Mesenchymal stem cell (in vitro differentiated cells and primary cell): ENCODE measurements around the gene ZMAT5.

ENCODE experiments used
- DNase-seq: peaks from one replicate; pipeline ENCODE4 v3.0.0-alpha.2; 2013
- H2AFZ ChIP-seq: one replicate; pipeline ENCODE4 v1.6.1; 2013; ENCODE audit warnings: low read depth, mild to moderate bottlenecking, control low read depth, inconsistent platforms, low read length, moderate library complexity
- H2AK5ac ChIP-seq: 2 replicates; pipeline ENCODE4 v1.6.1; 2013; ENCODE audit warnings: low read length, moderate library complexity, mild to moderate bottlenecking, inconsistent platforms; ENCODE audit not compliant: severe bottlenecking
- H2BK120ac ChIP-seq: one replicate; pipeline ENCODE4 v1.6.1; 2013; ENCODE audit warnings: low read depth, mild to moderate bottlenecking, inconsistent platforms, low read length, moderate library complexity
- H2BK12ac ChIP-seq, 2 experiments: one replicate each; pipeline ENCODE4 v1.6.1; 2013; ENCODE audit warnings: inconsistent platforms in 2 of 2, low read length in 2 of 2, mild to moderate bottlenecking in 2 of 2, moderate library complexity in 2 of 2, control low read depth in 1 of 2
- H2BK15ac ChIP-seq: one replicate; pipeline ENCODE4 v1.6.1; 2013; ENCODE audit warnings: mild to moderate bottlenecking, low read depth, inconsistent platforms; ENCODE audit not compliant: poor library complexity, severe bottlenecking
- H2BK5ac ChIP-seq: 2 replicates; pipeline ENCODE4 v1.6.1; 2013; ENCODE audit warnings: low read depth, mild to moderate bottlenecking, low read length, control low read depth, inconsistent platforms; ENCODE audit not compliant: poor library complexity, severe bottlenecking
- H3K14ac ChIP-seq, 2 experiments: one replicate each; pipeline ENCODE4 v1.6.1; 2013; ENCODE audit warnings: inconsistent platforms in 2 of 2, low read length in 2 of 2, control low read depth in 1 of 2, mild to moderate bottlenecking in 1 of 2, moderate library complexity in 1 of 2
- H3K18ac ChIP-seq, 2 experiments: one replicate each; pipeline ENCODE4 v1.6.1; 2013; ENCODE audit warnings: inconsistent platforms in 2 of 2, low read length in 2 of 2, control low read depth in 1 of 2, low read depth in 1 of 2, mild to moderate bottlenecking in 1 of 2
- H3K23ac ChIP-seq, 2 experiments: one replicate each; pipeline ENCODE4 v1.6.1; 2013; ENCODE audit warnings: inconsistent platforms in 2 of 2, low read length in 2 of 2, mild to moderate bottlenecking in 2 of 2, moderate library complexity in 2 of 2, control low read depth in 1 of 2
- H3K27ac ChIP-seq: 2 replicates; pipeline ENCODE4 v1.5.1; 2013; ENCODE audit warnings: mild to moderate bottlenecking, moderate library complexity, low read length, control low read depth, inconsistent platforms; ENCODE audit not compliant: poor library complexity, severe bottlenecking
- H3K27me3 ChIP-seq, 2 experiments: 2 replicates each; pipeline versions ENCODE4 v1.6.1 to v1.7.0; 2013; ENCODE audit warnings: low read length in 2 of 2, mild to moderate bottlenecking in 2 of 2, moderate library complexity in 2 of 2, control low read depth in 1 of 2, inconsistent platforms in 1 of 2; ENCODE audit not compliant: control insufficient read depth in 1 of 2, insufficient read depth in 1 of 2
- H3K36me3 ChIP-seq, 2 experiments: 2 replicates each; pipeline versions ENCODE4 v1.6.1 to v1.7.0; 2013; ENCODE audit warnings: low read length in 2 of 2, control low read depth in 1 of 2, inconsistent platforms in 1 of 2, low read depth in 1 of 2, mild to moderate bottlenecking in 1 of 2; ENCODE audit not compliant: insufficient read depth in 2 of 2, control insufficient read depth in 1 of 2
- H3K4ac ChIP-seq, 2 experiments: one replicate each; pipeline ENCODE4 v1.6.1; 2013; ENCODE audit warnings: inconsistent platforms in 2 of 2, low read length in 2 of 2, mild to moderate bottlenecking in 2 of 2, moderate library complexity in 2 of 2, control low read depth in 1 of 2, low read depth in 1 of 2
- H3K4me1 ChIP-seq: 2 replicates; pipeline ENCODE4 v1.6.1; 2013; ENCODE audit warnings: low read depth, low read length, control low read depth; ENCODE audit not compliant: control insufficient read depth, insufficient read depth
- H3K4me2 ChIP-seq: 2 replicates; pipeline ENCODE4 v1.6.1; 2013; ENCODE audit warnings: low read length, mild to moderate bottlenecking, inconsistent platforms; ENCODE audit not compliant: poor library complexity, severe bottlenecking
- H3K4me3 ChIP-seq, 2 experiments: 2 replicates each; pipeline versions ENCODE4 v1.5.1 to v1.7.0; 2013; ENCODE audit warnings: low read length in 2 of 2, mild to moderate bottlenecking in 2 of 2, control low read depth in 1 of 2, low read depth in 1 of 2; ENCODE audit not compliant: insufficient read depth in 1 of 2
- H3K79me1 ChIP-seq: replicated peaks from 2 replicates; pipeline ENCODE4 v1.6.1; 2013; ENCODE audit warnings: mild to moderate bottlenecking, control low read depth, low read length, inconsistent platforms; ENCODE audit not compliant: poor library complexity, severe bottlenecking
- H3K9ac ChIP-seq: 2 replicates; pipeline ENCODE4 v1.7.0; 2013; ENCODE audit warnings: mild to moderate bottlenecking, low read length, moderate library complexity
- H3K9me3 ChIP-seq: 2 replicates; pipeline ENCODE4 v1.7.0; 2013; ENCODE audit warnings: mild to moderate bottlenecking, low read length; ENCODE audit not compliant: control insufficient read depth
- H4K8ac ChIP-seq: one replicate; pipeline ENCODE4 v1.6.1; 2013; ENCODE audit warnings: inconsistent platforms, mild to moderate bottlenecking, low read length, moderate library complexity
- H4K91ac ChIP-seq: one replicate; pipeline ENCODE4 v1.6.1; 2013; ENCODE audit warnings: mild to moderate bottlenecking, low read length, inconsistent platforms
- WGBS: methylation state at CpG from one replicate; pipeline ENCODE4 v1.1.7; 2013; ENCODE audit warnings: mixed read lengths; 5-methylcytosine and 5-hydroxymethylcytosine counted together

The ZMAT5 gene

GRCh38 chr22:29798318-29798717 is 31.5 kb upstream of the ZMAT5 start:
- H2BK12ac ChIP-seq: peak overlapping the region; percentile 100
- peak overlapping the region; percentile 98 for H4K91ac ChIP-seq
- H3K36me3 ChIP-seq: peaks cover 57 to 70% of the 10 kb centered on the region in 2 experiments
- no peaks in the 10 kb centered on the region for H3K9me3 ChIP-seq
- H2BK120ac ChIP-seq: peak overlapping the region; percentile 100
- H2AFZ ChIP-seq: no peak overlapping the region
- H3K4me1 ChIP-seq: peaks cover 13% of the 10 kb centered on the region
- H4K8ac ChIP-seq: peak overlapping the region; percentile 78
- H2BK15ac ChIP-seq: peak overlapping the region; percentile 44
- WGBS: 39% methylated on average over 6 of the region's 6 CpGs
- peak overlapping the region; percentile 13 to 100 for H3K4ac ChIP-seq
- H2BK5ac ChIP-seq: no peak overlapping the region
- peak overlapping the region in 1 of 2 experiments; percentile 84 for H3K23ac ChIP-seq
- peak overlapping the region; percentile 91 to 100 for H3K18ac ChIP-seq
- H3K4me3 ChIP-seq: peak overlapping the region in 1 of 2 experiments; percentile 21
- peak overlapping the region; percentile 71 for H2AK5ac ChIP-seq
- no peak overlapping the region for H3K27ac ChIP-seq
- peak overlapping the region in 1 of 2 experiments; percentile 61 for H3K14ac ChIP-seq
- H3K4me2 ChIP-seq: no peak overlapping the region
- H3K79me1 ChIP-seq: peaks cover 5% of the 10 kb centered on the region
- DNase-seq: peak; percentile 59
- H3K27me3 ChIP-seq: no peaks in the 10 kb centered on the region
- H3K9ac ChIP-seq: peak overlapping the region; percentile 58

- peaks cover 62 to 78% of the 10 kb centered on the region in 2 experiments for H3K36me3 ChIP-seq
- no peak overlapping the region for H3K4ac ChIP-seq
- DNase-seq: no peak
- H4K91ac ChIP-seq: no peak overlapping the region
- no peak overlapping the region for H2BK5ac ChIP-seq
- 95% methylated on average over 2 of the region's 3 CpGs for WGBS
- H3K9me3 ChIP-seq: no peaks in the 10 kb centered on the region
- no peak overlapping the region for H3K14ac ChIP-seq
- peaks cover 5% of the 10 kb centered on the region for H3K79me1 ChIP-seq
- H2AK5ac ChIP-seq: no peak overlapping the region
- no peak overlapping the region for H2BK15ac ChIP-seq
- no peak overlapping the region for H2AFZ ChIP-seq
- H2BK120ac ChIP-seq: no peak overlapping the region
- H3K27ac ChIP-seq: no peak overlapping the region
- no peak overlapping the region for H3K4me2 ChIP-seq
- no peaks in the 10 kb centered on the region for H3K27me3 ChIP-seq
- peaks cover 15% of the 10 kb centered on the region for H3K4me1 ChIP-seq
- H3K9ac ChIP-seq: no peak overlapping the region
- no peak overlapping the region for H3K4me3 ChIP-seq
- peak overlapping the region; percentile 15 for H4K8ac ChIP-seq
- peak overlapping the region in 1 of 2 experiments; percentile 59 for H2BK12ac ChIP-seq
- no peak overlapping the region for H3K18ac ChIP-seq
- no peak overlapping the region for H3K23ac ChIP-seq
These were observed 30.5 kb upstream of the ZMAT5 start for GRCh38 chr22:29797351-29797750.

GRCh38 chr22:29795663-29796062 is 28.9 kb upstream of the ZMAT5 start:
- Histone ChIP-seq H3K9ac (no peak overlapping the region), H3K79me1 (peaks cover 5% of the 10 kb centered on the region), H2BK5ac (no peak overlapping the region), H3K14ac (no peak overlapping the region), H3K4me2 (no peak overlapping the region), H3K9me3 (no peaks in the 10 kb centered on the region), H3K36me3 (peaks cover 62 to 78% of the 10 kb centered on the region in 2 experiments), H4K91ac (no peak overlapping the region), H3K18ac (no peak overlapping the region), H3K23ac (no peak overlapping the region), H3K27me3 (no peaks in the 10 kb centered on the region), H3K4me3 (no peak overlapping the region), H2BK120ac (no peak overlapping the region), H2AFZ (no peak overlapping the region), H2BK12ac (no peak overlapping the region), H2AK5ac (no peak overlapping the region), H3K4me1 (peaks cover 15% of the 10 kb centered on the region), H4K8ac (no peak overlapping the region), H2BK15ac (no peak overlapping the region), H3K4ac (no peak overlapping the region), H3K27ac (no peak overlapping the region)
- DNase-seq: no peak
- 95% methylated on average over 4 of the region's 5 CpGs for WGBS

DNA sequence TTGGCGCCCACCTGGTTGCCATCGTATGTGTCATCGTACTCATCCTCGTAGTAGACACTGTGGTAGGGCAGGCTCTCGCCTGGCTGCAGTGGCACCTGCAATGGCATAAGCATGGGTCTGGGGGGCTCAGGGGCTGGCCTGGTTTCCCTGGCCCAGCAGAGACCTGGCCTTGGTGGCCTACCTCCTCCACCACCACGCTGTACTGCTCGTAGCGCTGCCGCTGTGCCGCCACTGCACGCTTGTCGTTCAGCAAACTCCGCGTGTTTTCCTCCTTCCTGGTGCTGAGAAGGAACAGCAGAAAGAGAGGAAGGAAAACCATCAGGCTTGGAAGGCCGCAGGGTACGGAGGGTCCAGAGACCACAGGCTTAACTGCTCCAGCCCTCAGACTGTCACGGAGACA is 26.6 kb upstream of the ZMAT5 start:
- no peak overlapping the region for H3K4me2 ChIP-seq
- no peaks in the 10 kb centered on the region for H3K27me3 ChIP-seq
- no peak for DNase-seq
- H2BK120ac ChIP-seq: no peak overlapping the region
- no peak overlapping the region for H3K27ac ChIP-seq
- no peak overlapping the region for H3K18ac ChIP-seq
- H2BK15ac ChIP-seq: no peak overlapping the region
- H3K79me1 ChIP-seq: no peaks in the 10 kb centered on the region
- H2AK5ac ChIP-seq: no peak overlapping the region
- H3K23ac ChIP-seq: no peak overlapping the region
- peaks cover 67 to 88% of the 10 kb centered on the region in 2 experiments for H3K36me3 ChIP-seq
- no peak overlapping the region for H2BK5ac ChIP-seq
- no peak overlapping the region for H3K14ac ChIP-seq
- 97% methylated on average over 17 of the region's 17 CpGs for WGBS
- H2BK12ac ChIP-seq: no peak overlapping the region
- H2AFZ ChIP-seq: no peak overlapping the region
- no peak overlapping the region for H3K4me3 ChIP-seq
- peak overlapping the region; percentile 50 for H4K91ac ChIP-seq
- no peak overlapping the region for H3K4ac ChIP-seq
- H3K9me3 ChIP-seq: no peaks in the 10 kb centered on the region
- no peak overlapping the region for H4K8ac ChIP-seq
- H3K9ac ChIP-seq: no peak overlapping the region
- peaks cover 7% of the 10 kb centered on the region for H3K4me1 ChIP-seq
